Uterus (tissue), 4 donors: Measurements from ENCODE around the gene MGST2. TPM values are rescaled to one million over a fixed set of nuclear protein-coding genes. Genes with fewer than 3 reads are reported as not detected.

ENCODE experiments used
- DNase-seq, 2 donors: peaks; one replicate each; pipeline ENCODE4 v3.0.0-alpha.2; 2019 to 2020
- H3K27ac ChIP-seq, 2 donors: fragments of 200-600 bp; sonication (generic); 1 replicate in 1 of 2; 2 replicates in 1 of 2; pipeline ENCODE4 v1.5.1; 2016 to 2018
- H3K27me3 ChIP-seq, 2 donors: fragments of 200-600 bp; sonication (generic); one replicate each; pipeline ENCODE4 v1.5.1; 2018 to 2019; ENCODE audit warnings: control low read depth in 1 of 2
- H3K36me3 ChIP-seq, 2 donors: fragments of 200-600 bp; sonication (generic); one replicate each; pipeline ENCODE4 v1.5.1; 2019; ENCODE audit warnings: control low read depth in 1 of 2
- H3K4me1 ChIP-seq, 2 donors: fragments of 200-600 bp; sonication (generic); one replicate each; pipeline ENCODE4 v1.5.1; 2018 to 2019; ENCODE audit warnings: control low read depth in 1 of 2
- H3K4me3 ChIP-seq, 2 donors: fragments of 200-600 bp; sonication (generic); 1 replicate in 1 of 2; 2 replicates in 1 of 2; pipeline ENCODE4 v1.5.1; 2018 to 2019; ENCODE audit warnings: mild to moderate bottlenecking in 1 of 2
- H3K9me3 ChIP-seq, 2 donors: fragments of 200-600 bp; sonication (generic); one replicate each; pipeline ENCODE4 v1.5.1; 2019; ENCODE audit warnings: control low read depth in 1 of 2
- POLR2A ChIP-seq, 2 donors: fragments of 450-650 bp; IDR thresholded peaks; one replicate each; pipeline ENCODE4 v1.6.1; 2016; ENCODE audit warnings: antibody characterized with exemption in 2 of 2, mild to moderate bottlenecking in 1 of 2, moderate library complexity in 1 of 2
- intact Hi-C: fragments of 100-400 bp; cut with DNase I; formaldehyde crosslinking; loops from one replicate; pipeline ENCODE4 v1.15.1; 2023; ENCODE audit warnings: low total_unique reads
- total RNA-seq, 4 donors: library from RNA; depleted of rRNA in 3 of 4; stranded (reverse); fragments of >200 nt in 3 of 4; gene quantifications; one replicate each; pipeline versions ENCODE4 v1.1.0 to v1.2.4, GENCODE V29; 2014 to 2023
- TF ChIP-seq, protein P1 (sequence below), 4 experiments: fragments of 200-600 bp in 2 of 4; fragments of 450-650 bp in 2 of 4; sonication (generic) in 2 of 4; IDR thresholded peaks; one replicate each; pipeline ENCODE4 v1.5.1; 2016 to 2019; ENCODE audit warnings: antibody characterized with exemption in 4 of 4, mild to moderate bottlenecking in 2 of 4, moderate library complexity in 1 of 4
- donor health status: DM: yes; HTN: yes; CAD: no.

MGST2 gene
- total RNA-seq, 4 donors from 2014 or later, result 19.4 to 141 (median 40.7) TPM

DNA sequence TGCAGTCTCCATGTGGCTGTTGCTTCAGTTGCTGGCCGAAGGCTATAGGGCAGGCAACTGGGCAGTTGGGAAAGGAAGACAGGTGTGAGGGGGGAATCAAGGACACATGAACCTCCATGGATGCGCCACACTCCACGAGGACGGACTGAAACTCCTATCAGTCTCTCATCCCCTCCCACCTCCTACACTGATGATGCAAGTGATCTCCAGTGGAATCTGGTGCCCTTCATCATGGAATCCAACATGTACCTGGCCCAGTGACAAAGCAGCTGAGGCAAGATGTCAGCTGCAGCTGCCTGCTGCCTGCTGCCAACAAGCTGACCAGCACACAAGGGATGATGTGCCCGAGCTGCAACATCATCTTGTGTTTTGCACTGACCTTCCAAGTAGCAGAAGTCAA lies 26.0 kb upstream of the MGST2 start:
- no peak for DNase-seq
- Histone ChIP-seq H3K4me1 (no peaks in the 10 kb centered on the region), H3K36me3 (no peaks in the 10 kb centered on the region), H3K9me3 (no peaks in the 10 kb centered on the region), H3K4me3 (no peak overlapping the region), H3K27me3 (no peaks in the 10 kb centered on the region), H3K27ac (no peak overlapping the region)
- TF ChIP-seq POLR2A (IDR thresholded peaks at IDR 0.05), result no peak
- TF ChIP-seq, protein P1, sequence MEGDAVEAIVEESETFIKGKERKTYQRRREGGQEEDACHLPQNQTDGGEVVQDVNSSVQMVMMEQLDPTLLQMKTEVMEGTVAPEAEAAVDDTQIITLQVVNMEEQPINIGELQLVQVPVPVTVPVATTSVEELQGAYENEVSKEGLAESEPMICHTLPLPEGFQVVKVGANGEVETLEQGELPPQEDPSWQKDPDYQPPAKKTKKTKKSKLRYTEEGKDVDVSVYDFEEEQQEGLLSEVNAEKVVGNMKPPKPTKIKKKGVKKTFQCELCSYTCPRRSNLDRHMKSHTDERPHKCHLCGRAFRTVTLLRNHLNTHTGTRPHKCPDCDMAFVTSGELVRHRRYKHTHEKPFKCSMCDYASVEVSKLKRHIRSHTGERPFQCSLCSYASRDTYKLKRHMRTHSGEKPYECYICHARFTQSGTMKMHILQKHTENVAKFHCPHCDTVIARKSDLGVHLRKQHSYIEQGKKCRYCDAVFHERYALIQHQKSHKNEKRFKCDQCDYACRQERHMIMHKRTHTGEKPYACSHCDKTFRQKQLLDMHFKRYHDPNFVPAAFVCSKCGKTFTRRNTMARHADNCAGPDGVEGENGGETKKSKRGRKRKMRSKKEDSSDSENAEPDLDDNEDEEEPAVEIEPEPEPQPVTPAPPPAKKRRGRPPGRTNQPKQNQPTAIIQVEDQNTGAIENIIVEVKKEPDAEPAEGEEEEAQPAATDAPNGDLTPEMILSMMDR (IDR thresholded peaks at IDR 0.05), result no peak
- intact Hi-C loops, result loop anchor here (10.0 kb wide), 1 partner anchor 145 kb away; no protein-coding TSS in a partner anchor

DNA sequence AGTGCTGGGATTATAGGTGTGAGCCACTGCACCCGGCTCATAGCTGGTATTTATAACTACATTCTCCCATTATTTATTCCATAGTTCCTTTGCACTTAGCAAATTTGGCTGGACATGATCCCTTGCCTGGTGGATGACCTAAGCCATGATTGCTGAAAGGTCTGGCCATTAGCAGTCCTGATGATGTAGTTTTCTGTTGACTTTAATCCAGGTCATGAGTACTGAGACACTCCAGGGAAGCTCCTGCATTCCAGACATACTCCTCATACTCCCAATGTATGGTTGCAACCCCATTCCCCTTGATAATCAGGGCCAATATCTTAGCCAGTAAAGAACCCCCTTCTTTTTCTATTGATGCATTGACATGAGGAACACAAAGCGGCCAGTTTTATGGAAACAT lies 24.4 kb upstream of the MGST2 start:
- TF ChIP-seq POLR2A (IDR thresholded peaks at IDR 0.05), result no peak
- TF ChIP-seq, protein P1 (IDR thresholded peaks at IDR 0.05), result no peak
- no peaks in the 10 kb centered on the region for H3K4me1 ChIP-seq
- DNase-seq, result no peak
- intact Hi-C loops, result no loop called here
- no peaks in the 10 kb centered on the region for H3K36me3 ChIP-seq
- H3K27ac ChIP-seq, result no peak overlapping the region
- H3K4me3 ChIP-seq, result no peak overlapping the region
- H3K27me3 ChIP-seq, result no peaks in the 10 kb centered on the region
- no peaks in the 10 kb centered on the region for H3K9me3 ChIP-seq

DNA sequence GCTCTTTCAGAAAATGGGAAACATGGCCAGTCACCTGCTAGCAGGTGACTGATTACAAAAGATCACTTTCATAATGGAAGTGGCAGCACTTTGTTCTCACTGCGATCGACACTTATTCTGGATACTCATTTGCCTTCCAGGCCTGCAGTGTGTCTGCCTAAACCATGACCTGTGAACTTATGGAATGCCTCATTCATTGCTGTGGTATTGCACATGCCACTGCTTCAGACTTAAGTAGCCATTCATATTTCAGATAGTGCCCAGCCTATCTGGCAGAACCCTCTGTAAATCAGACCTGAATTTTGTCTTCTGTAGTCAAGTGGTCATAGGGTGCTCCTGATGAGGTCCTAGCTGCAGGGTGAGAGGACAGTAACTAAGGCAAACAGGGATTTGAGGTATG lies 23.3 kb upstream of the MGST2 start:
- no peaks in the 10 kb centered on the region for H3K4me1 ChIP-seq
- DNase-seq, result no peak
- H3K9me3 ChIP-seq, result no peaks in the 10 kb centered on the region
- TF ChIP-seq POLR2A (IDR thresholded peaks at IDR 0.05), result no peak
- TF ChIP-seq, protein P1 (IDR thresholded peaks at IDR 0.05), result no peak
- intact Hi-C loops, result no loop called here
- H3K4me3 ChIP-seq, result no peak overlapping the region
- no peaks in the 10 kb centered on the region for H3K27me3 ChIP-seq
- no peak overlapping the region for H3K27ac ChIP-seq
- H3K36me3 ChIP-seq, result no peaks in the 10 kb centered on the region

DNA sequence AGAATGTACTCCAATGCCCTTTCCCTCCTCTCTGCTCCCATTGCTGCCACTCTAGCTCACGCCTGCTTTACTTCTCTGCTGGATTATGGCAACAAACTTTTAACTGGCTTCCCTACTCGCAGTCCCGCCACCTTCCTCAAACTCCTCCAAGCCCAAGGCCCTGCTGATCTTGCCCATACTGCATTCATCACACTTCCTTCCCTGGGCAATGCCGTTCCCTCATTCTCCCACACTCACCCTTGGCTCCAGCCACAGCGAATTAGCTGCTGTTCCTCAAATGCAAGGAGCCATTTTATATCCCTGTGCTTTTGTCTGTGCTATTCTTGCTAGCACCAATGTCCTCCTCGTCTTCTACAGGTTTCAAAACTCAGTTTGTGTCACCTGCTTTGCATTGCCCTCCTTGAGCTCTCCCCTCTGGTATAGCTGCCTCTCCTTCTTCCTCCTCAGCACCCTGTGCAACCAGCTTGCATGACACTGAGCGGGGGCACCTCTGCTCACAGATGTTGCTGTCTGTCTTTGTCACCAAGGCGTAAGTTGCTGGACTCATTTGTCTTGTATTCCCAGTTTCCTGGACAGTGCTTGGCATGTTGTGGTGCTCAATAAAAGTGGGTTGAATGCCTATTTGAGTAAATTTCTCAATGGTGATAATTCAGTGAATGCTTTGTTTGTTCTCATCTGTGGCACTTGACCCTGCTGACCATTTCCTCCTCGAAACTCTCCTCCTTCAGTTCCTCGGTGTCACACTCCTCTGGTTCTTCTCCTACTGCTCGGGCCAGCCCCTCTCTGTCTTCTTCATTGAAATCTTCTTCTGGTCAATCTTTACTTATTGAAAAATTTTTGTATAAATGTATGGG lies 22.4 kb upstream of the MGST2 start:
- Histone ChIP-seq H3K27ac (no peak overlapping the region), H3K9me3 (no peaks in the 10 kb centered on the region), H3K27me3 (no peaks in the 10 kb centered on the region), H3K4me1 (no peaks in the 10 kb centered on the region), H3K36me3 (no peaks in the 10 kb centered on the region), H3K4me3 (no peak overlapping the region)
- DNase-seq, result no peak
- TF ChIP-seq, protein P1 (IDR thresholded peaks at IDR 0.05), result no peak
- TF ChIP-seq POLR2A (IDR thresholded peaks at IDR 0.05), result no peak
- intact Hi-C loops, result no loop called here

DNA sequence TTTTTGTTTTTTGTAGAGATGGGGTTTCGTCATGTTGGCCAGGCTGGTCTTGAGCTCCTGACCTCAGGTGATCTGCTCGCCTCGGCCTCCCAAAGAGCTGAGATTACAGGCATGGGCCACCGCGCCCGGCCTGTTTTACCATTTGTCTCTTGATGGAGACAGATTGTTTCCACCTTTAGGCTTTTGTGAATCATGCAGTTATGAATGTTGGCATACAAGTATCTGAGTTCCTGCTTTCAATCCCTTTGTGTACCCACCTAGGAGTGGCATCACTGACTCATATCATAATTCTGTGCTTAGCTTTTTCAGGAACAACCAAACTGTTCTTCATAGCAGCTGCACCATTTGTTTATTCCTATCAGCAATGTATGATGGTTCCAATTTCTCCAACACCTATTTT lies 20.2 kb upstream of the MGST2 start:
- TF ChIP-seq POLR2A (IDR thresholded peaks at IDR 0.05), result no peak
- TF ChIP-seq, protein P1 (IDR thresholded peaks at IDR 0.05), result no peak
- intact Hi-C loops, result no loop called here
- H3K4me1 ChIP-seq, result no peaks in the 10 kb centered on the region
- H3K36me3 ChIP-seq, result no peaks in the 10 kb centered on the region
- H3K4me3 ChIP-seq, result no peak overlapping the region
- no peak for DNase-seq
- no peaks in the 10 kb centered on the region for H3K27me3 ChIP-seq
- no peaks in the 10 kb centered on the region for H3K9me3 ChIP-seq
- no peak overlapping the region for H3K27ac ChIP-seq
